Forelimb muscle (tissue), 1 donor: ENCODE measurements around the gene SFRP2. TPM values are rescaled to one million over a fixed set of nuclear protein-coding genes. Genes with fewer than 3 reads are reported as not detected.

ENCODE experiments used
- DNase-seq: peaks from one replicate; pipeline ENCODE4 v3.0.0-alpha.2; 2013; ENCODE audit warnings: low read depth
- polyA plus RNA-seq: library from polyadenylated mRNA; unstranded; fragments of 120-200 nt; gene quantifications from one replicate; pipeline ENCODE4 v1.2.1, GENCODE V29; 2013; ENCODE audit not compliant: insufficient read length

Gene SFRP2
- polyA plus RNA-seq, result 35.7 TPM

GRCh38 chr4:153788413-153789276, at the start of gene SFRP2:
TSS of gene SFRP2 (minus strand) at chr4:153789083. CDS start at chr4:153788835, 248 bp downstream.
- DNase-seq, result no peak

- DNase-seq, result no peak
Measured at GRCh38 chr4:153838564-153838963, 49.7 kb upstream of the SFRP2 start.

GRCh38 chr4:153834901-153835300, 46.0 kb upstream of the SFRP2 start:
- no peak for DNase-seq

GRCh38 chr4:153832720-153833287, 43.9 kb upstream of the SFRP2 start:
- DNase-seq, result no peak

- DNase-seq, result no peak
Measured at GRCh38 chr4:153832054-153832453, 43.2 kb upstream of the SFRP2 start.

GRCh38 chr4:153831245-153831644, 42.4 kb upstream of the SFRP2 start:
- DNase-seq, result no peak

- no peak for DNase-seq
Measured at GRCh38 chr4:153825691-153826090, 36.8 kb upstream of the SFRP2 start.

- DNase-seq, result no peak
Measured at GRCh38 chr4:153825126-153825525, 36.2 kb upstream of the SFRP2 start.

- DNase-seq, result no peak
Measured at GRCh38 chr4:153824501-153824900, 35.6 kb upstream of the SFRP2 start.

- DNase-seq, result no peak
Measured at GRCh38 chr4:153823483-153823882, 34.6 kb upstream of the SFRP2 start.

GRCh38 chr4:153822316-153822715, 33.4 kb upstream of the SFRP2 start:
- DNase-seq, result no peak

GRCh38 chr4:153817466-153817865, 28.6 kb upstream of the SFRP2 start:
- DNase-seq, result no peak

GRCh38 chr4:153816542-153816941, 27.7 kb upstream of the SFRP2 start:
- no peak for DNase-seq

GRCh38 chr4:153814789-153815188, 25.9 kb upstream of the SFRP2 start:
- no peak for DNase-seq

- DNase-seq, result no peak
Measured at GRCh38 chr4:153809916-153810810, 21.3 kb upstream of the SFRP2 start.

- DNase-seq, result no peak
Measured at GRCh38 chr4:153809307-153809706, 20.4 kb upstream of the SFRP2 start.

- no peak for DNase-seq
Measured at GRCh38 chr4:153808175-153808574, 19.3 kb upstream of the SFRP2 start.

GRCh38 chr4:153806073-153806472, 17.2 kb upstream of the SFRP2 start:
- no peak for DNase-seq

- DNase-seq, result no peak
Measured at GRCh38 chr4:153804722-153805121, 15.8 kb upstream of the SFRP2 start.

GRCh38 chr4:153799694-153800074, 10.8 kb upstream of the SFRP2 start:
- no peak for DNase-seq

- no peak for DNase-seq
Measured at GRCh38 chr4:153798901-153799693, 10.2 kb upstream of the SFRP2 start.
